Measurements from ENCODE around the gene TFF2.

GRCh38 chr21:42346441-42346840 is 4.4 kb downstream of the TFF2 start:
- no peak for TF ChIP-seq EP300 (IDR thresholded peaks at IDR 0.05)
- no peak for TF ChIP-seq CTCF (IDR thresholded peaks at IDR 0.05)
- TF ChIP-seq POLR2A (IDR thresholded peaks at IDR 0.05), result no peak
- no peak for TF ChIP-seq POLR2AphosphoS5 (IDR thresholded peaks at IDR 0.05)
